Endothelial cell of umbilical vein (primary cell): ENCODE measurements around the gene LRRK1.

Experiments
- CTCF ChIP-seq, 2 donors: IDR thresholded peaks; 1 replicate in 1 of 2; 2 replicates in 1 of 2; pipeline ENCODE4 v1.5.1; 2011; ENCODE audit warnings: low read length in 2 of 2, mild to moderate bottlenecking in 2 of 2, moderate library complexity in 2 of 2, control low read depth in 1 of 2, inconsistent platforms in 1 of 2, low read depth in 1 of 2; ENCODE audit not compliant: insufficient read depth in 1 of 2; ENCODE audit errors: extremely low read depth in 1 of 2
- EZH2 ChIP-seq: IDR thresholded peaks from 2 replicates; pipeline ENCODE4 v1.6.1; 2012; ENCODE audit warnings: borderline replicate concordance, low read depth, mild to moderate bottlenecking, moderate library complexity, low read length, inconsistent platforms; ENCODE audit not compliant: severe bottlenecking
- FOS ChIP-seq: IDR thresholded peaks from 2 replicates; pipeline ENCODE4 v1.6.1; 2011; ENCODE audit warnings: mild to moderate bottlenecking, low read length, moderate library complexity, borderline replicate concordance; ENCODE audit not compliant: insufficient read depth
- JUN ChIP-seq: IDR thresholded peaks from 2 replicates; pipeline ENCODE4 v1.6.1; 2011; ENCODE audit warnings: borderline replicate concordance, low read depth; ENCODE audit not compliant: insufficient read length, insufficient read depth
- MAX ChIP-seq: IDR thresholded peaks from 2 replicates; pipeline ENCODE4 v1.6.1; 2011; ENCODE audit not compliant: insufficient read depth, insufficient read length
- POLR2A ChIP-seq: IDR thresholded peaks from 2 replicates; pipeline ENCODE4 v1.6.1; 2012; ENCODE audit warnings: low read depth, mild to moderate bottlenecking, control low read depth, low read length
- POLR2AphosphoS5 ChIP-seq: IDR thresholded peaks from 2 replicates; pipeline ENCODE4 v1.6.1; 2012; ENCODE audit warnings: low read depth, mild to moderate bottlenecking, control low read depth, low read length, moderate library complexity; ENCODE audit not compliant: insufficient read depth

- TF ChIP-seq CTCF (IDR thresholded peaks at IDR 0.05; ENCODE audit: extremely low read depth in 1 of 2, insufficient read depth in 1 of 2, low read depth in 1 of 2, low read length in 2 of 2) (no peak), POLR2A (no peak), JUN (no peak), MAX (no peak), POLR2AphosphoS5 (no peak), EZH2 (no peak), FOS (no peak)
These were observed 8.1 kb upstream of the LRRK1 start for GRCh38 chr15:100911086-100911485.
